ENCODE measurements around the gene FKBP1B. TPM values are rescaled to one million over a fixed set of nuclear protein-coding genes. Genes with fewer than 3 reads are reported as not detected.
"Not testable (repeated sequence)": the region's sequence is repeated elsewhere in the genome, so short reads cannot be mapped to it uniquely, and the experiment has no call there.

The FKBP1B gene
- total RNA-seq, 1 experiment from 2014 or later, result 10.0 TPM

- in situ Hi-C loops (cut with HindIII; ENCODE audit: low pct_unique_long_range_greater_than_20kb, low sequenced_read_pairs), result no loop called here
- no peak for DNase-seq (ENCODE audit: low read depth, low spot score)
Observed at GRCh38 chr2:24020244-24020643, 29.3 kb upstream of the FKBP1B start.

DNA sequence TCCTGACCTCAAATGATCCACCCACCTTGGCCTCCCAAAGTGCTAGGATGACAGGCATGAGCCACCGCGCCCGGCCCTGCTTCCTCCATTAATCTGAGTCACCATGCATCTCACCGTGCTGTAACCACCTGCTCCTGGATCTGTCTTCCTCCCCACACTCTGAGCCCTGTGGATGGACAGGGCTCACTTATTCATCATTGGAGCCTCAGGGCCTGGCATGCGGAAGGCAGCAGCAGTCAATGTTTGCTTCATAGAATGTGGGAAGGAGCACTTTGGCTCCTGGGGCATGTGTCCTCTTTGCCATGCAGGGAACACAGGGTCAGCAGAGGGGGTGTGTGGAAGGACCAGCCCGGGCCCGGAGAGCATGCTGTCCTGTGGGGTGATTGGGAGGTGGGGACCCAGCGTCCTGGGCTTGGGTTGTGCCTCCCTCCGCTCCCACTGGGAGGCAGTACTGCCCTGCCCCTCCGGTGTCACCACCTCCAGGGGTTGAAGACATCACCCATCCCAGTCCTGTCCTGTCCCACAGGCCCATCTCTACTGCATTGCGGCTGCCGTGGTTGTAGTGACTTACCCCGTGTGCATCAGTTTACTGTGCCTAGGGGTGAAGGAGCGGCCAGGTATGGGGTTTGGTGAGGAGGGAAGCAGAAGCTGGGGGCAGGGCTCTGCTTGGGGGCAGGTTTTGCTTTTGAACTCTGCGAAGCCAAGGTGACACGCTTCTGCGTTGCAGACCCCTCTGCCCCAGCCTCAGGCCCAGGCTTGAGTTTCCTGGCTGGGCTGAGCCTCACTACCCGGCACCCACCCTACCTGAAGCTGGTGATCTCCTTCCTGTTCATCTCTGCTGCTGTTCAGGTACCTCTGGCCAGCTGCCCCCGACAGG is 28.2 kb upstream of the FKBP1B start:
- peak; percentile 66 for DNase-seq (ENCODE audit: low read depth, low spot score)
- in situ Hi-C loops (cut with HindIII; ENCODE audit: low pct_unique_long_range_greater_than_20kb, low sequenced_read_pairs), result no loop called here

- no peak for DNase-seq (ENCODE audit: low read depth, low spot score)
- in situ Hi-C loops (cut with HindIII; ENCODE audit: low pct_unique_long_range_greater_than_20kb, low sequenced_read_pairs), result no loop called here
Observed at GRCh38 chr2:24022324-24022974, 27.1 kb upstream of the FKBP1B start.

DNA sequence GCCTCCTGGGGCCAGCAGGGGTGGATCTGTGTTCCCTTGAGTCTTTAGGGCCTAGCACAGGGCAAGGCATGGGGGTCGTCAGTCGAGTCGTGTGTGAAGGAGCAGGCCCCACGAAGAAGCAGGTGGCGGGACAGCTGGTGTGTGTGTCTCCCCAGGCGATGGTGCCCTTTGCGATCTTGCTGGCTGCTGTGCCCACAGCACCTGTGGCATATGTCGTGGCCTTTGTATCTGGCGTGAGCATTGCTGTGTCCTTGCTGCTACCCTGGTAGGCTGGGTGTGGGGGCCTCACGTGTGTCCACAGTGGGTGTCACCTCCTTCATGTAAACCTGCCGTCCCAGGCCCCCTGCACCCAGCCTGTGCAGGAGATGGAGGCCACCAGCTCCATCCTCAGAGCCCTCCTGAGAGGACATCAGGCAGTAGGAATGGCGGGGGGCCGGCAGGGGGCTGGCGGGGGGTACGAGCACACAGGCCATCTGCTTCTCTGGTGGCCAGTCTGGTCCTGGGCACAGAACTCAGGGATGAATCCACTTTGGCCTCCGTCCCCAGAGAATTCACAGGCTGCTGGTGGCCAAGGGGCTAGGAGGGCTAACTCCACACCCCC is 26.5 kb upstream of the FKBP1B start:
- in situ Hi-C loops (cut with HindIII; ENCODE audit: low pct_unique_long_range_greater_than_20kb, low sequenced_read_pairs), result no loop called here
- DNase-seq (ENCODE audit: low read depth, low spot score), result no peak

DNA sequence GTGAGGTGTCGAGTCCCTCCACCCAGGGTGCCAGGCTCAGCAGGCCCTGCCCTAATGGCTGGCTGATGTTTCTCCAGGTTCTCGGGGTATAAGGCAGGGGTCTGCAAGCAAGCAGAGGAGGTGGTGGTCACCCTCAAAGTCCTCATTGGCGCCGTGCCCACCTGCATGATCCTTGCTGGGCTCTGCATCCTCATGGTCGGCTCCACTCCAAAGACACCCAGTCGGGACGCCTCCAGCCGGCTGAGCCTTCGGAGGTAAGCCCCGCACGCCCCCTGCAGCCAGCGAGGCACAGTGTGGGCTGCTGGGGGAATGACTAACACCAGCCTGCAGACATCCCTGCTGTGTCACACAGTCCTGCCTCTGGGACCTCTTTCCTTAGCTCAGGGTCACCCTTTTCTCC is 25.5 kb upstream of the FKBP1B start:
- in situ Hi-C loops (cut with HindIII; ENCODE audit: low pct_unique_long_range_greater_than_20kb, low sequenced_read_pairs), result no loop called here
- DNase-seq (ENCODE audit: low read depth, low spot score), result peak; percentile 59

- in situ Hi-C loops (cut with HindIII; ENCODE audit: low pct_unique_long_range_greater_than_20kb, low sequenced_read_pairs), result no loop called here
- no peak for DNase-seq (ENCODE audit: low read depth, low spot score)
Observed at GRCh38 chr2:24024996-24025663, 24.4 kb upstream of the FKBP1B start.

GRCh38 chr2:24026233-24026632 is 23.3 kb upstream of the FKBP1B start:
- in situ Hi-C loops (cut with HindIII; ENCODE audit: low pct_unique_long_range_greater_than_20kb, low sequenced_read_pairs), result no loop called here
- no peak for DNase-seq (ENCODE audit: low read depth, low spot score)

DNA sequence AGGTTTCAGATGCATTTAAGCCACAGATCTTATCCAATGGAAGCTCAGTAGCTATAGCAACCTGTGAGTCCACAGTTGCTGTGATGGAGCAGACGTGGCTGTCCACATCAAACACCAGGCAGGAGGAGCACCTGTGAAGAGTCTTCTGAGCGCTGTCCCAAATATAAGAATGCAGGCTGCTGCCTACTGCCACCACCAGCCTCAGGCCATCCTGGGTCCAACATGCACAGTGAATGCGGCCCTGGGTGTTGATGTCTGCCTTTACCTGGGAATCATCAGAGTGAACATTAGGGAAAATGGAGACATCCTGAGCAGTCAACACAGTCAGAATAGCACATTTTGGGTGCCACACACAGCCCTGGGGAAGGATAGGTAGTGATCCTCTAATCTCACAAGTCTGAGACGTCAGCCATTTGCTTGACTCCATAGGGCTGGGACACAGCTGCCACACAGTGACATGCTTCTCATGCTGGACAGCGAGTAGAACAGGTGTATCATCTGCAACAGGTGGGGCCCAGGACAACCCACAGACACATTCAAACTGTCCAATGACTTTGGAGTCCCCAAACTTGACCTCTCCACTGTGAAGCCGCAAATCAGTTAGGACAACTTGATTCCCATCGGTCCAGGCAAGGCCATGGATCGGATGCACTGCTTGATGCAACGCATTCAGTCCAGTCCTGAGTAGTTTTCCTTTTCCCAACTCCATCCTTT is 10.6 kb upstream of the FKBP1B start:
- in situ Hi-C loops (cut with HindIII; ENCODE audit: low pct_unique_long_range_greater_than_20kb, low sequenced_read_pairs), result no loop called here
- no peak for DNase-seq (ENCODE audit: low read depth, low spot score)

DNA sequence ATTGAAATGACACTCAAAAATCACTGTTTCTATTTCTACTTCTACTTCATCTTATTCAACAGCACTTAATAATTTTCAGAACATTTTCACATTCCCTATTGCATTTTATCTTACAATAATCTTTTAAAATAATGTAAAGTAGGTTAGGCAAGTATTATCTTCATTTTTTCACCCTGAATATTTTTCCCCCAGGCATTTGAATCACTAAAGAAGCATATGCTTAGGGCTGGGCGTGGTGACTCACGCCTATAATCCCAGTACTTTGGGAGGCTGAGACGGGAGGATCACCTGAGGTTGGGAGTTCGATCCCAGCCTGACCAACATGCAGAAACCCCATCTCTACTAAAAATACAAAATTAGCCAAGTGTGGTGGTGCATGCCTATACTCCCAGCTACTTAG is 9.0 kb upstream of the FKBP1B start:
- DNase-seq (ENCODE audit: low read depth, low spot score), result no peak
- in situ Hi-C loops (cut with HindIII; ENCODE audit: low pct_unique_long_range_greater_than_20kb, low sequenced_read_pairs), result no loop called here

DNA sequence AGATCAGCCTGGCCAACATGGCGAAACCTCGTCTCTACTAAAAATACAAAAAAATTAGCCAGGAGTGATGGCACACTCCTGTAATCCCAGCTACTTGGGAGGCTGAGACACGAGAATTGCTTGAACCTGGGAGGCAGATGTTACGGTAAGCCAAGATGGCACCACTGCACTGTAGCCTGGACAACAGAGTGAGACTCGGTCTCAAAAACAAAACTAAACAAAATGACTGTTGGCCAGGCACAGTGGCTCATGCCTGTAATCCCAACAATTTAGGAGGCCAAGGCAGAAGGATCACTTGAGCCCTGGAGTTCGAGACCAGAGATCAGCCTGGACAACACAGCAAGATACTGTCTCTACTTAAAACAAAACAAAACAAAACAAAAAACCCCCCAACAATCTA is 6.4 kb upstream of the FKBP1B start:
- in situ Hi-C loops (cut with HindIII; ENCODE audit: low pct_unique_long_range_greater_than_20kb, low sequenced_read_pairs); DNase-seq (ENCODE audit: low read depth, low spot score): not testable (repeated sequence)

DNA sequence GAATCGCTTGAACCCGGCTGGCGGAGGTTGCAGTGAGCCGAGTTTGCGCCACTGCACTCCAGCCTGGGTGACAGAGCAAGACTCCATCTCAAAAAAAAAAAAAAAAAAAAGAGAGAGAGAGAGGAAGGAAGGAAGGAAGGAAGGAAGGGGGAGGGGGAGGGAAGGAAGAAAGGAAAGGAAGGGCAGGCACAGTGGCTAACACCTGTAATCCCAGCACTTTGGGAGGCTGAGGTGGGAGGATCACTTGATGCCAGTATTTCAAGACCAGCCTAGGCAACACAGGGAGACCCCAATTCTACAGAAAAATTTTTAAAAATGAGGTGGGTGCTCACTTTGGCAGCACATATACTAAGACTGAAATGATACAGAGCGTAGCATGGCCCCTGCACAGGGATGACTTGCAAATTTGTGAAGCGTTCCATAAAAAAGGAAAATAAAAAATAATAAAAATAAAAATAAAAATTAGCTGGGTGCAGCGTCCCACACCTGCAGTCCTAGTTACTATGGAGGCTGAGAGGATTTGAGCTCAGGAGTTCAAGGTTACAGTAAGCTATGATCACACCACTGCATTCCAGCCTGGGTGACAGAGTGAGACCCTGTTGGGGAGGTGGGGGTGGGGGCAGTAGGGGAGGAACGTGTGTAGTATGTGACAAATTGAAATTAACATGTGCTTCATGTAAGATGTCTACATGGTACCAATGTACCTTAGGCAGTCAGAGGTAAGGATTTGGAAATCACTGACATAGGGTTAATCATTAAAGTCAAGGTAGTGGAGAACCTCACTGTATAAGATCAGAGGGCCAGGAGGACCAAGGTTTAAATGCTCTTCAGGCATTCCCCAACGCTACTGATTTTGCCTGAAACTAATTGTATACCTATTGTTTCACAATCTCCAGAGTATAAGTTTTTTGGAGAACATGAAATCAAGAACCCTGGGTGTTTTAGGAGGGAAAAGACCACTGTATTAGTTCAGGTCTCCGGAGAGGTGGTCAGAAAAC is 3.7 kb upstream of the FKBP1B start:
- in situ Hi-C loops (cut with HindIII; ENCODE audit: low pct_unique_long_range_greater_than_20kb, low sequenced_read_pairs), result no loop called here

DNA sequence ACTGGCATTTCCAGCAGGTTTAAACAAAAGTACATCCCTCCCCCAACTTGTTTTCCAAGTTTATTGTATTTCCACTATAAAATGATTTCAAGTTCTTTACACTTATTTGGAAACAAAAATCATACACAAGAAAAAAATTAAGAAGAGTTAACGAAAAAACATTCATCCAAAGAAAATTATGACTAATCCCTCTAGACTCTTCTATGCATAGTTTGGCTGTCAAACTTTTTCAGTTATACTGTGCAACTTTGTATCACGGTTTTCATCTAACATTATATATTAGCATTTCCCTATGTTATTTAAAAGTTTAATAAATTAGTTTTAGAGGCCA is 3.0 kb upstream of the FKBP1B start:
- in situ Hi-C loops (cut with HindIII; ENCODE audit: low pct_unique_long_range_greater_than_20kb, low sequenced_read_pairs), result no loop called here

More for the DNA sequence above, 3.7 kb upstream of the FKBP1B start:
- DNase-seq (ENCODE audit: low read depth, low spot score), result no peak

GRCh38 chr2:24046930-24047702 is 2.4 kb upstream of the FKBP1B start, which contains the start of gene WDCP:
TSS of gene WDCP (minus strand) at chr2:24047391. CDS start at chr2:24039494, 7,897 bp downstream.
- in situ Hi-C loops (cut with HindIII; ENCODE audit: low pct_unique_long_range_greater_than_20kb, low sequenced_read_pairs), result no loop called here
- peak; percentile 100 for DNase-seq (ENCODE audit: low read depth, low spot score)

More for the DNA sequence above, 3.0 kb upstream of the FKBP1B start:
- DNase-seq (ENCODE audit: low read depth, low spot score), result no peak

DNA sequence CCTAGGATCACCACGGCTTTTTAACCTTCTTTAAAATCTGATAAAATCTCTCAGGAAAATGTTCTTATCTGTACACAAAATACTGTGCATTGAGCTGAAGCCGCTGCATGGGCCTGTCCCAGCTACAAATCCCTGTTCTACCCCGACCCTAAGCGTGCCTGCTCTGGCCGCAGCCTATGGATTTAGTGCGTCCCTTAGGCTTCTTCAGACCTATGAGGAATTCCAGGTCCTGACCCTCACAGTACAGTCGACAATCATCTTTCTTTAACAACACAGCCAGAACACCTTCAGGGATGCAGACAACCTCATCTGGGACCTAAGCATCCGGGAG is 1.9 kb upstream of the FKBP1B start:
- in situ Hi-C loops (cut with HindIII; ENCODE audit: low pct_unique_long_range_greater_than_20kb, low sequenced_read_pairs), result no loop called here

DNA sequence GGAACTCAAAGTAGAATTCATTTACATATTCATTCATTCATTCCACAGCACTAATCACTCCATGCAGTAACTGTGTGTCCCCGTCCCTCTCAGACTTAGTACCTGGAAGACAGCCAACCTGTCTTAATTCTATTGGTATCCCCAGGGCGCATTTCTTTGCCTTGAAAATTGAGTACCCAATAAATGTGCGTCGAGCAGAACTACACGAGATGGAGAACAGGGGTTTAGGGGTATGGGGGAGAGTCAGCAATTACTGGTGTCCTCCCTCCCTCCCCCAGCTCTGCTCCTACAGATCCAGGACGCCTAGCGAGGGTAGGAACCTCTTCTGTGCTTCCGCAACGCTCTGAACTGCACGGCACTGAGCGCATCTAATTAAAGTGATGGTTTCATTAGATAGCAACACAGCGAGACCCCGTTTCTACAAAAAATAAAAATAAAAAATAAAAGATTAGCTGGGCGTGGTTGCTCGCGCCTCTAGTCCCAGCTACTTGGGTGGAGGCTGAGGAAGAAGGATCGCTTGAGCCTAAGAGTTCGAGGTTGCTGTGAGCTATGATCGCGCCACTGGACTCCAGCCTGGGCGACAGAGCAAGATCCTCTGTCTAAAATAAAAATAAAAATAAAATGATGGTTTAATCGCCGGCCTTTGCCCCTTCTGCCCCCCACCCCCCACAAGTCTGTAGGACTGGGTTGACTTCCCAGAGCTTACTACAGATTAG is 614 bp upstream of the FKBP1B start:
- no peak for DNase-seq (ENCODE audit: low read depth, low spot score)
- in situ Hi-C loops (cut with HindIII; ENCODE audit: low pct_unique_long_range_greater_than_20kb, low sequenced_read_pairs), result no loop called here

More for the DNA sequence above, 1.9 kb upstream of the FKBP1B start:
- DNase-seq (ENCODE audit: low read depth, low spot score), result no peak

Data from SK-MEL-5 (cell line).